NCI-H524 treated with DMSO at 0.1 percent for 48 hours (cell line): ENCODE results near the gene NBPF15.
"Not testable (repeated sequence)": the region's sequence is repeated elsewhere in the genome, so short reads cannot be mapped to it uniquely, and the experiment has no call there.

ENCODE experiments used
- DNase-seq: peaks from one replicate; lab custom pipeline; 2025; lab: John Stamatoyannopoulos, UW

NBPF15 gene, protein sequence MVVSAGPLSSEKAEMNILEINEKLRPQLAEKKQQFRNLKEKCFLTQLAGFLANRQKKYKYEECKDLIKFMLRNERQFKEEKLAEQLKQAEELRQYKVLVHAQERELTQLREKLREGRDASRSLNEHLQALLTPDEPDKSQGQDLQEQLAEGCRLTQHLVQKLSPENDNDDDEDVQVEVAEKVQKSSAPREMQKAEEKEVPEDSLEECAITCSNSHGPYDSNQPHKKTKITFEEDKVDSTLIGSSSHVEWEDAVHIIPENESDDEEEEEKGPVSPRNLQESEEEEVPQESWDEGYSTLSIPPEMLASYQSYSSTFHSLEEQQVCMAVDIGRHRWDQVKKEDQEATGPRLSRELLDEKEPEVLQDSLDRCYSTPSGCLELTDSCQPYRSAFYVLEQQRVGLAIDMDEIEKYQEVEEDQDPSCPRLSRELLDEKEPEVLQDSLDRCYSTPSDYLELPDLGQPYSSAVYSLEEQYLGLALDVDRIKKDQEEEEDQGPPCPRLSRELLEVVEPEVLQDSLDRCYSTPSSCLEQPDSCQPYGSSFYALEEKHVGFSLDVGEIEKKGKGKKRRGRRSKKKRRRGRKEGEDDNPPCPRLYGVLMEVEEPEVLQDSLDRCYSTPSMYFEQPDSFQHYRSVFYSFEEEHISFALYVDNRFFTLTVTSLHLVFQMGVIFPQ

DNA sequence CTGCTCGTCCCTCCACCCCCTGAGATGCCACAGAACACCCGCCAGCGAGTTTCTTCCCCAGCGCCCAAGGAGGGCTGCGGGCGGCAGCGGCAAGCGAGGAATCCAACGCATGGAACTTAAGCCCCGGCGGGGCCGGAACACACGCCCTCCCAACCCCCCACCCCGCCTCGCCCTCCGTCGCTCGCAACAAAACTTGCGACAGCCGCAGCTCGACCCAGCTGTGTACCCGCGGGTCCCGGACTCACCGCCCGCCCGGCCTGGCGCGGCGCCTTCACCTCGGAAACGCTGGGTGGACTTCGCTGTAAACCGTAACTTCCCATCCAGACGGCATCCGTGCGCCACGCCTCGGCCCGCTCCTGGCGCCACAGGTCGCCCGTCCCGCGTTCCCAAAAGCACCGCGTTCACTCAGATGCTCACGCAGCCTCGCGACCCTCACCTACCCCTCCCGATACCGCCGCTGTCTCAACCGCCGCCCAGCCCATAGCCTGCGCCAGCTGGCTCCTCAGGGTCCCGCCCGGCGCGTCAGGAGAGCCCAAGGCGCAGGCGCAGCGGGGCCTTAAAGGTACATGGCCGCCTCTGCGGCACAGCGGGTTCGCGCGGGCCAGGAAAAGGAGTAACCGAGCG lies at the start of gene NBPF15:
NBPF15 (minus strand) TSS at position 534 of the 624 bp plus-strand sequence. CDS start 21,666 bp downstream, outside the sequence.
- DNase-seq = not testable (repeated sequence)

DNA sequence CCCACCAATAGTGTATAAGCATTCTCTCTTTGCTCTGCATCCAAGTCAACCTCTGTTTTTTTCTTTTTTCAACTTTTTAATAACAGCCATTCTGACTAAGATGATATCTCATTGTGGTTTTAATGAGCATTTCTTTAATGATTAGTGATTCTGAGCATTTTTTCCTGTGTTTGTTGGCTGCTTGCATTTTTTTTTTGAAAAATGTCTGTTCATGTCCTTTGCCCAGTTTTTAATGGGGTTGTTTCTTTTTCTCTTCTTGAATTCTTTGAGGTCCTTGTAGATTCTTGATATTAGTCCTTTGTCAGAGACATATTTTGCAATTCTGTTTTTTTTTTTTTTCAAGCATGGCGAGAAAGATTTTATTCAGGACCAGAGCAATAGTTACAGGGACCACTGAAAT lies 35.0 kb upstream of the NBPF15 start:
- DNase-seq = not testable (repeated sequence)

DNA sequence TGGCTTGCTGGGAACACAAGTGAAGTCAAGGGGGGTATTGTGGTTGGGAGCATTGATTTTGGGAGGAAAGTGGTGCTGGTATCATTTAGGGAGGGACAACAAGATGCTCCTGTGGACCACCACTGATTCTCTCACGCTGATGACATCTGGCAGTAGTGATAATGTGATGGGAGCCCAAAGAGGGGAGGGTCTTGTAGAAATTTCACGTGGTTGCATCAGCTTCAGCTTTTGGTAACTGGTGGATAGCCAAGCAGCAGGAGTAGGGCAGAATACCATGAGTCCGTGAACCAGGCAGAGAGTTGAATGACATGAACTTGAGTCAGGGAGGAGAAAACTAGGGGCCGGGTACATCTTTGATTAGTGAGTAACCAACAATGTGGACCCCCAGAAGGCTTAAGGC lies 32.7 kb upstream of the NBPF15 start:
- not testable (repeated sequence) for DNase-seq

DNA sequence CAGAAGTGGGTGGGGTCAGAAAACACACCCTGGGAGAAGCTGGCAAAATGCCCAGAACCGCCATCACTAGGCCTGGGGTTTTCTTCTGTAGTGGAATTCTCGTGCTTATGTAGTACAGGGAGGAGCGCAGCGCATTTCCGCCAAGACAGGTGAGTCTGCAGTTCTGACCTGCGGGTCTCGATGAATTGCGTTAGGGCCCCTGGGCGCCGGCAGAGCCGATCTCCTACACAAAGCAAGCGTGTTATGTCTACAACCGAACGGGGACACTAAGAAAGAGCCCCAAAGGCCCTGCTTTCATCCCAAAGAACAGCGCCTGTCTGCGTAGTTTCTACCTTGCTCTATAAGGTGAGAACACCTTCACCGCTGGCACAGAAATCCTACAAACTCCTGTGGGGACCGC lies 28.9 kb upstream of the NBPF15 start:
- not testable (repeated sequence) for DNase-seq

DNA sequence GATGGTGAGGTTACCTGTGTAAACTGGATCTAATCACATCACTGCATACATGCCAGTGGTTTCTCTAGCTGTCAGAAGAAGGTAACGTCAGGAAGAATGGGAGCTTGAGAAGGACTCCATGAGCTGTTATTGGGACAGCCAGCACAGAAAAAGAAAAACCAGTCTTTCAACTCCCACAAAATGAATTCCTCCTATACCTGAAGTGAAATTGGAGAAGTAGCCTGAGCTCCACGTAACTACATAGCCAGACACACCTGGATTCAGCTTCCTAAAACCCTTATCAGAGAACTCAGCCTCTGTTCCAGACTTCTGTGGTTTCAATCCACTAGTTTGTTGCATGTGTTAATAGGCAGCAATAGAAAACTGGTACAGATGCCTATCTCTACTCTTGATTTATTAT lies 25.5 kb upstream of the NBPF15 start:
- not testable (repeated sequence) for DNase-seq

DNA sequence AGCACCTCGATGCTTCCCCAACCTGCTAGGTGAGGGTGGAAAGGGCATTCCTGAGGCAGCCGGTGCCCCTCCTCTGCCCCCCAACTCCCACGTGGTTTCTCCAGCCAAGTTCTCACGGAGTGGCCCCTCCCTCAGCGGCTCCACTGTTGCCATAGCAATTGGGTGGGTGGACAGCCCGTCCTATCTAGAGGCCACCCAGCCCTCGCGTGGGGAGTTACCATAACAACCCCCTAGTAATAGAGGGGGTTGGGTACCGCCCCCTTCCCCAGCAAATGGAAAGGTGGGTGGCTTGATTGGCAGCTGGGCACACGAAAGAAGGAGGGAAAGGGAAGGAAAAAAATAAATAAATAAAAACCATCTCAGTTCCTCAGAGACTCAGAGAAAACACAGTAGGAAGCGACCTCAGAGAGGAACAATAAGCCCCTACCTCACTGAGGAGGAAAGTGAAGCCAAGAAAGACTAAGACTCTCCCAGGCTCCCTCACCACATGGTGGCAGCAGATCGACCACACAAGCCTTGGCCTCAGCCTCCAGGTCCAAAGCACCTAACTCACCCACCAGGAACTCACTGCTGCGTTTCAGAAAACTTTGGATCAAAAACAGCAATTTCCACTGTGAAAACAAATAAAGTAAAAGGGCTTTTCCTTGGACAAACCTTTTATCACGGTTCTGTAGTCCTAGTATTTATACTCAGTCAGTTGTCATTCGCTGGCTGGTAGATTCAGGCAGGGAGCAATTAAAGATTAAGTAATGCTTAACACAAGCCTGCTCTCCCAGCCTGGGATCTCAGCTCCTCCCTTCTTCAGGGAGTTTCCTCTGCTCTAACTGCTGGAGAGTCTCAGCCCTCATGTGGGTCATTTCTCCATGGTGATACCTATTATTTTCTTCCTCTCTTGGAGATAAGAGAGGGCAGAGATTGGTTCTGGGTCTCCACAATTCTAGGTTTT lies 23.9 kb upstream of the NBPF15 start:
- not testable (repeated sequence) for DNase-seq

DNA sequence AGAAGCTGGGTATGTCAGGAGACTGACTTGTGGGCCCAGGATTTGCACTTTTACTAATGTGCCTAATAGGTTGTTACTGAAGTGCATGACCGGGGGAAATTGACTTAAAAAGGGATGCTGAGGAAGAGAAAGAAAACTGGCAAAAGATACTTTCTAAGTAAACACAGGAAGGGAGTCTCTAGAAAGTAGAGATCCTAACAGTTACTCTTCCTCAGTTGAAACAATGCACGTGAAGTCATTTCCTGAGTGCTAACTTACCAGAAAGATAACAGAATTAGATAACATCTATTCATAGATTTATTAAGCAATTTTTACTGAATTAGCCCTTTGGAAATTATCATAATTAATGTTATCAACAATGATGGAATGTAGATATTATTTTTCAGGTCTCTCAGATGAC lies 12.4 kb upstream of the NBPF15 start:
- DNase-seq = not testable (repeated sequence)

DNA sequence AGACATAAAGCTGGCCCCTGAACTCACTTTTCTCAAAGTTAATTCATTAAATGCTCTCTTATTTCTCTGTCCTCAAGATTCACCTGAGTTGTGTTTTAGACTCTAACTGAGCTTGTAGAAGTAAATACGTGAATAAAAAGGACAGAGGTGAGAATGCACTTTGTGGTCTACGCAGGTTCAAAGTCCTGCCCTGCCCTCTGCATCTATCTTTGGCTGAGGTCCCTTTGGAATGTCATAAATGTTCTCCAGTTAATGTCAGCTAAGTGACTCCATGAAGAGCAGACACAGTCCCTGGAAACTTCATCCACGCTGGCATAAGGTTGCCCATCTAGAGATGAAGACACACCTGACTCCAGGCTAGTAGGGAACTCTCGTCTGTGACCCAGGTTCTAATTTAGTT lies 10.0 kb upstream of the NBPF15 start:
- not testable (repeated sequence) for DNase-seq

DNA sequence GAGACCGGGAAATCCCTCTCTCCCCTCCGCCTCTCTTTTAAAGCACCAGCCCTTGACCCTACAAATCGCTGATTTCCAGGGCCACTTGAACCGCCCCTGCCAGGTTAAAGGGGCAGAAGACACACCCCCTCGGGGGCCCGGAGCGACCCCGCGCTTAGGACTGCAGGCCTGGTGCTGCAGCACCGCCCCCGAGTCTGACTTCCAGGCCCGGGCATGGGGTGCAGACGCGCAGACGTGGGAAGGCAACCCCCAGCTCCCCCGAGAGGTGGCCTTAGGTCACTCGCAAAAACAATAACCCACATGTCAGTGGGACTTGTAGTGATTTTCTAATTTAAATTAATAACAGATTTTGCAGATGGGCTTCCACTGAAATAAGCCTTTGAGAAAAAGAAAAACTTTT lies 309 bp upstream of the NBPF15 start:
- not testable (repeated sequence) for DNase-seq

DNA sequence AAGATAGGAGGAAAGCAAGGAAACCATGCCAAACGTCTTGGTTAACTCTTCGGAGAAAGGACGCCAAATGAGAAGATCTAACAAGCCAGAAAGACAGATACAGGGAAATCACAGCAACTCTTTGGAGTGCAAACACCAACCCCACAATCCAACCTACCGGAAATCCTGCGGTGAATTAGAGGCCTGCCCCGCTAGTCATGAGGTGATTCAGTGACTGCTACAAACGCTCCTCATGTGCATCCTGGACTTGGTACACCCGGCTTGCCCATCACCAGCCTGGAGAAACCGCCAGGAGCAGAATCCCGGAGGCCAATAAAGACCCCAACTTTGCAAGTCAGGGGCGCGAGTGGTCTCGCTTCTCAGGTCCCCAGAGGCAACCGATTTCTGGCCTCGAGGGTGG lies 783 bp downstream of the NBPF15 start:
- DNase-seq = not testable (repeated sequence)

DNA sequence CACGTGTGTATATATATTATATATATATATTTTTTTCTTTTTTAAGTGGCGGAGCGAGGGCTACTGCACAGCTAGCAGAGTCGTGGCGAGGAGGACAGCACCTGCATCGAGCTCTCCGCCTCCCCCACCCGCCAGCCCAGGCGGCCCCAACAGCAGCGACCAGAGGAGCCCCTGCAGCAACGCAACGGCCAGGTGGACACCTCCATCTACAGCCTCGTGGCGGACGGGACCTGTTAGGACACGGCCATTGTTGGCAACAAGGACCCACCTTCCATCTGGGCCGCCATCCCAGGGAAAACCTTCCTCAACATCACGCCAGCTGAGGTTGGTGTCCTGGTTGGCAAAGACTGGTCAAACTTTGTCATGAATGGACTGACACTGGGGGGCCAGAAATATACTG lies 19.1 kb downstream of the NBPF15 start:
- not testable (repeated sequence) for DNase-seq

DNA sequence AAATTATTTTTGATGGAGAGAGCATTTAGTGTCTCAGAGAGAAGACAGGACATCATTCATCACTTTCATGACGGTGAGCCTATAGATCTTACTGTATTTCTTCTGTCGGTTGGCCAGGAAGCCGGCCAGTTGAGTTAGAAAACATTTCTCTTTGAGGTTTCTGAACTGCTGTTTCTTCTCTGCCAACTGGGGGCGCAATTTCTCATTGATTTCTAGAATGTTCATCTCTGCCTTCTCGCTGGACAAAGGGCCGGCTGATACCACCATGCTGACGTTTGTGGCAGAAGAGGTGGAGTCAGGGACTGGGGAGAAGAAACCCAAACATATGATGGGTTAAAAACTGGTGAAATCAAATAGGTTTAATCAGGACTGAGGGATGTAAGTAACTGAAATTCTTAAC lies 21.7 kb downstream of the NBPF15 start:
- not testable (repeated sequence) for DNase-seq

DNA sequence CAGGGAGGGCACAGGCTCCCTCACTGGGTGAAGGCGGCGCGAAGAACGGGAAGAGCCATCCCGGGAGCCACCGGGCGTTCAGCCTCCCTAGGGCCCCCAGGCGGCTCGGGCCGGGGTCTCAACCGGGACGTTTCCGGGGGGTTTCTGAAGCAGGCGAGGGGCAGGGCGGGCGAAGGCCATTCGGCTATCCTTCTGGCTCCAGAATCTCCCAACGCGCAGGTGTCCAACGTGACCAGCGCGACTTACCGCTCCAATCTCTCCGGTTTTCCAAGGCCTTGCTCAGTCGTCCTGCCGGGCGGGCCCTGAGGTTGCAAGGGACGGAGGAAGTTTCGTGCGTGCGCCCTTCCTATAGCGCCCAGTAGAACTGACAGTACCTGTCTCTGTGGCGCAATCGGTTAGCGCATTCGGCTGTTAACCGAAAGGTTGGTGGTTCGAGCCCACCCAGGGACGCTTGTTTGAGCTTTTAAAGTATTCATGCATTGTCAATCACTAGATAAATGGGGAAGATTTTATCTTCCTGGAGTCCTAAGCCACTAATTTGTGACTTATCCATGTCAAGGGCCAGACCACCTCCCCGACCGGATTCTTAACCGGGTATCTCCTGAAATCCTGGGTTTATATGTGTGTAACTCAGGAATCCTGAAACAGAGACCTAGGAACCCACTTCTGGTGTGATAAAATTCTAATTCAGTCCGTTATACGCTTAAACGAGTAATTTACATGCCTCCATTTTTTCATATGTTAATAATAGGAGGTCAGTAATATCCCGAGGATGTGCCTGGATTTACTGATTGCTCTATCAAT lies 42.4 kb downstream of the NBPF15 start:
- not testable (repeated sequence) for DNase-seq

DNA sequence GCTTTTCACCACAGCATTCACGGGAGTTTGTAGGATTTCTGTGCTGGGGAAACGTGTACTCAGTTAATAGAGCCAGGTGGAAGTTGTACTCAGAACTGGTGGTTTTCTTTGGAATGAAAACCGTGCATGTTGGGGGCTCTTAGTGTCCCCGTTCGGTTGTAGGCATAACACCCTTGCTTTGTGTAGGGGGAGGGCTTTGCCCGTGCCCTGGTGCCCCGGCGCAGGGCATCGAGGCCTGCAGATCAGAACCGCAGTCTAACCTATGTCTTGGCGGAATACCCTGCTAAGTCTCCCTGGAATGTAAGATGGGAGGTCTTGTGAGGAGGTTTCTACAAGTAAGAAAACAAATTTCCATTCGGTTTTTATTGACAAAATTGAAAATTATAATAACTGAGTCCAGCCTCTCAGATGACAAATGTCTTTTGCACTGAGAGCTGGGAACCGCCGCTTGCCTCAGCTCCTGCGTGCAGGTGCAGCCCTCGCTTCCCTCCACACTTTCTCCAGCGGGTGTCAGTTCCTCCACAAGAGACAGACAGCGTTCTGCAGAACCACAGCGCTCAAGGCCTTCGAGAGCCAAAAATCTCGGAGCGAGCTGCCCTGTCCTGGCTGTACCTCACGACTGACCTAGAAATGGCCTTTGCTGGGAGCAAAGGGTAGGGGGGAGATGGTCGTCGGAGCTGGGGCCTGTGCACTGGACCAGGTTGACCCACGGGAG lies 47.9 kb downstream of the NBPF15 start:
- not testable (repeated sequence) for DNase-seq

DNA sequence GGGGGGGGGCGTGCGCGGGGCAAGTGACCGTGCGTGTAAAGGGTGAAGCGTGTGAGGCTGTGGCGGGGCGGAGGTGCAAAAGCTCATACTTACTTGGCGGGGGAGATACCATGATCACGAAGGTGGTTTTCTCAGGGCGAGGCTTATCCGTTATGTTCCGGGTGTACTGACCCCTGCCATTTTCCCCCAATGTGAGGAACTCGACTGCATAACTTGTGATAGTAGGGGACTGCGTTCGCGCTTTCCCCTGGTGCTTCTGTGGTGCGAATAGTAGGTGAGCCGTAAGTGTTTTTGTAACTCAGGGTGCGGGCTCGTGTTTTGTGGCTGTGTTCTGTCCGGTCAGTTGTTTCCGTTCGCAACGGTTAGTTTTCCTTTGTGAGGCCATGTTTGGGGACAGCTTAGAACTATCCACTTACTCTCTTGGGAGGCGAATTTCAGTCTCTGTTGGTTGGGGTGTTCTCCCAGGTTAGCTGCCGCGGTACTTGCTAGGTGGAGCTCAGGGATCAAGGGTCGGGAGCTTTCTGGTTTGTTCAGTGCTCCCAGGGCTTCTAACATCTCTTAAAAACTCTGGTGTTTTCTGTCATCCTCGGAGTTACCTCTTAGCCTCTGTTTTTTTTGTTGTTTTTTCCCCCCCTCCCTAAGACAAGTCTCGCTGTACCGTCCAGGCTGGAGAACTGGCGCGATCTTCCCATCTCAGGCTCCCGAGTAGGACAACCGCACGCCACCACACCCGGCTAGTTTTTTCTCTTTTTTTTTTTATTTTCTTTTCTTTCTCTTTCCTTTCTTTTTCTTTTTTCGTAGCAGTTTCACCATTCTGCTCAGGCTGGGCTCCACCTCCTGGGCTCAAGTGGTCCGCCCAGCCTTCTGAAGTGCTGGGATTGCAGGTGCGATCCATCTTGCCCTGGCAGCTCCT lies 48.7 kb downstream of the NBPF15 start:
- DNase-seq = peak; percentile 44

DNA sequence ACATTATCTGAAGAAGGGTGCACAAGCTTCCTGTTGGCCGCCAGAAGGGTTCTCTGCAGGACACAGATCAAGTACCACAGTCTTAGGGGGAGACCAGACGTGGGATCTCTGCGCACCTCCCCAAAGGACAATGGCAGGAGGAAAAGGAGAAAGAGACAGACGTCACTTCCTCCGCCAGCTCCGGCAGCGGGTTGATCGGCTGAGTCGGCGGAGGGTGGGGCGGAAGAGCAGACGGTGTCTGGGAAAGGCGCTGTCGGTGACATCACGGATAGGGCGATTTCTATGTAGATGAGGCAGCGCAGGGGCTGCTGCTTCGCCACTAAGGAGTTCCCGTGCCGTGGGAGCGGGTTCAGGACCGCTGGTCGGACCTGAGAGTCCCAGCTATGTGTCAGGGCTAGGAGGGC lies 49.4 kb downstream of the NBPF15 start:
- DNase-seq = peak; percentile 39

DNA sequence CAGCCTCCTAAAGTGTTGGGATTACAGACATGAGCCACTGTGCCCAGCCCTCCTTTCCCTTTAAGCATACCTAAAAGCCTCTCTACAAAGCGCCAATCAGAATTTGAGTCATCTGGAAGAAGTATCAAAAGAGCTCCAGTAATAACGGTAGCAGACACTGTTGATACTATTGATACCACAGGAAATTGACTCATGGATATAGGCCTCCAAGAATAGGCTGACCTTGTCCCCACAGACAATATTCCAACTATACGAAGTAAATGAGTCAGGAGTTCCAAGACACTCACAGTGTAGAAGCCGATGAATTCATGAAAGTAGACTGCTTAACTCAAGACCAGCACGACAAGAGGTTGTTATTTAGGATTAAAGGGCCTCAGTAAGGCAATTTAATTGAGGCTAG lies 58.7 kb downstream of the NBPF15 start:
- not testable (repeated sequence) for DNase-seq

DNA sequence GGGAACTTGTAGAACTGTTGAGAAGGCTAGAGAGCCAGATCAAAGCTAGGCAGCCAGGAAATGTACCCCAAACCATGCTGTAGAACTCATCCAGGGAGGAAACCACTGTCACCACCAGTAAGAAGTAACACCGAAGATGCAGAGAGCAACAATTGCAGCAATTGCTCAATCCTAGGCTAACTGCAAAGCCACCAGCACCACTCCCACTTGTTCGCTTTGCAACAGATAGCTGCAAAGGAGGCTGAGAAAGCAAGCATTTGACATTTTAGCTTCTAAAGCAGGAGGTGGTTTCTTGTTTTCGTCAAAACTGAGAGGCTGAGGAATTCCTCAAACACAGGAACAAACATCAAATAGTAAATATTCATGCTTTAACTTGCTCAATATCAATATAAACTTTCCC lies 89.8 kb downstream of the NBPF15 start:
- DNase-seq = not testable (repeated sequence)
